IPS DF 6.9 (cell line): ENCODE results near the gene IRS2.

Experiments
- DNase-seq: peaks from one replicate; pipeline ENCODE4 v3.0.0-alpha.2; 2013; ENCODE audit warnings: low read depth, low spot score
- H3K27ac ChIP-seq: one replicate; pipeline ENCODE4 v1.5.1; 2013; ENCODE audit warnings: low read length, control low read depth
- H3K27me3 ChIP-seq: 2 replicates; pipeline ENCODE4 v1.6.1; 2013; ENCODE audit warnings: mild to moderate bottlenecking, low read length; ENCODE audit not compliant: control insufficient read depth, insufficient read depth
- H3K36me3 ChIP-seq: 2 replicates; pipeline ENCODE4 v1.6.1; 2013; ENCODE audit warnings: low read length; ENCODE audit not compliant: control insufficient read depth, insufficient read depth
- H3K4me1 ChIP-seq: 2 replicates; pipeline ENCODE4 v1.6.1; 2013; ENCODE audit warnings: low read length; ENCODE audit not compliant: control insufficient read depth, insufficient read depth
- H3K4me3 ChIP-seq: 2 replicates; pipeline ENCODE4 v1.5.1; 2013; ENCODE audit warnings: mild to moderate bottlenecking, low read length
- H3K9me3 ChIP-seq: 2 replicates; pipeline ENCODE4 v1.6.1; 2013; ENCODE audit warnings: low read length, inconsistent platforms; ENCODE audit not compliant: control insufficient read depth, insufficient read depth
- WGBS: extraction: QIAGEN DNeasy Blood & Tissue Kit; methylation state at CpG from one replicate; pipeline ENCODE4 v1.1.7; 2013; ENCODE audit warnings: mixed read lengths, missing lambda C conversion rate; ENCODE audit not compliant: insufficient read length, insufficient coverage; 5-methylcytosine and 5-hydroxymethylcytosine counted together

The IRS2 gene

GRCh38 chr13:109744512-109745051, 41.8 kb downstream of the IRS2 start:
- no peak for DNase-seq
- H3K9me3 ChIP-seq, result no peaks in the 10 kb centered on the region
- no peaks in the 10 kb centered on the region for H3K27me3 ChIP-seq
- H3K4me1 ChIP-seq, result peaks cover 2% of the 10 kb centered on the region; the same call in 1 of the 2 replicates
- no CpG with 5 or more reads among the region's 23 CpGs for WGBS
- H3K4me3 ChIP-seq, result no peak overlapping the region
- H3K36me3 ChIP-seq, result no peaks in the 10 kb centered on the region
- H3K27ac ChIP-seq, result no peak overlapping the region

DNA sequence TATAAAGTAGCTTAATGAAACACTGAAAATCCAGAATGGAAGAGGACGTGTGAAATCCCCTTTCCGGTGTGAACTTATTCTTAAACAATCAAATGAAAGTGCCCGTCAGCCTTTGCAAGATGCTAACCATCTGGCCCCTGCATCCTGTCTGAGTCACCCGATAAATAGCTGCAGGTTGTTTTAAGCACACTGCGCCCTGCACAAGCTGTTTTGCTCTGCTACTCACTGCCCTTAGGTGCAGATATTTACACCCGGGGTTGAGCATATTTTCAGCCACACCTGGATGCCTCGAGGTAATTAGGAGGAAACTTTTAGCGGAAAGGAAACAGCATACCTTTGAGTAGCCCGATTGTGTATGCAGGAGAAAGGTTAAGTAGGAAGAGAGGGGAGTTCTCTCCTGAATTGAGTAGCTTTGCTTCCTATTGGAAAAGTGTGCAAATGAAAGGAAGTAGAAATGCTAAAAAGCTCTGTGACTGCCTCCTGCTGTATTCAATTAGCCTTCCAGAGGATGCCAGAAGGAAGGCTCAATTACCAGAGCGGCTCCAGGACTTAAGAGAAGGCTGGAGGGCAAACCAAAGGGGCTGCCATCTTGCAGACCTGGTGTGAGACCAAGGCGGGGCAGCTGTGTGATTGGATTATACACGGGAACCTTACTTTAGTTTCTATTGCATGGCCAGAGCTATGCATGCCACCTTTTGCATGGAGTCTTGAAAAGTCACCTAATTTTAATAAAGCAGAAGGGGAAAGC, 42.5 kb downstream of the IRS2 start:
- Histone ChIP-seq H3K4me1 (peaks cover 2% of the 10 kb centered on the region; the same call in 1 of the 2 replicates), H3K27ac (no peak overlapping the region), H3K4me3 (no peak overlapping the region), H3K36me3 (no peaks in the 10 kb centered on the region), H3K9me3 (no peaks in the 10 kb centered on the region), H3K27me3 (no peaks in the 10 kb centered on the region)
- no peak for DNase-seq
- WGBS, result no CpG with 5 or more reads among the region's 12 CpGs

DNA sequence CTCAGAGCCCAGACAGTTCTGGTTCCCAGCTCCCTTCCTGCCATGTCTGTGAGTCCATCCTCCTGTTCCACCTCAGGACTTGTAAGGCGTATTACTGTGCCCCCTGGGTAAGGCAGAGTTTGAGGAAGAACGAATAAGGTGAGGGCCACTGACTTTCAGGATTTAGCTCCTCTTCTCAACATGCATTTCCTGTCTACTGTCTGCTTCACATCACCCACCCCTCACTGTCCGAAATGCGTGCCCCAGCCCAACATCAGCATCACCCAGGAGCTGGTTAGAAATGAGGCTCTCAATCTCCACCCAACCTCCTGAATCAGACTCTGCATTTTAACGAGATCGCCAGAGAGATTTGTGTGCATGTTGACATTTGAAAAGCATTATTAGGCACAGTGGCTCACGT, 44.4 kb downstream of the IRS2 start:
- no CpG with 5 or more reads among the region's 7 CpGs for WGBS
- Histone ChIP-seq H3K4me3 (no peak overlapping the region; the same call in 1 of the 2 replicates), H3K27me3 (no peaks in the 10 kb centered on the region), H3K9me3 (no peaks in the 10 kb centered on the region), H3K36me3 (no peaks in the 10 kb centered on the region), H3K4me1 (peaks cover 2% of the 10 kb centered on the region; the same call in 1 of the 2 replicates), H3K27ac (no peak overlapping the region)
- no peak for DNase-seq

DNA sequence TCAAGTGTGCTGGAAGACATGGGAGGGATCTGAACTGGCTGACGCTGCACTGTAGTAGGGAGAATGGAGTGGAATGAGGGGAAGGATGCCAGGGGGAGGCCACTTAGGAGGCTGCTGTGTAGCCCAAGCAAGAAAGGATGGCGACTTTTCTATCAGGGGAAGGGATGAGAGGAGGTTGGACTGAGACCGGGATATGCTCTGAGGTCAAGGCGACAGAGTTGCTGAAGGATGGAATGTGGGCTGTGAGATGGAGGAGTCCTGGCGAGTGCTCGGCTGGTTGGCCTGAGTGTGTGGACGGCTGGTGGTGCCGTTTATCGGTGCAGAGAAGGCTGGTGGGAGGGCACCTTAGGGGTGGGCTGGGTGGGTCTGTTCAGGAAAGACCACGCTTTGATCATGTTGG, 45.7 kb downstream of the IRS2 start:
- H3K4me3 ChIP-seq, result no peak overlapping the region
- no peak for DNase-seq
- H3K27me3 ChIP-seq, result no peaks in the 10 kb centered on the region
- no peak overlapping the region for H3K27ac ChIP-seq
- H3K9me3 ChIP-seq, result no peaks in the 10 kb centered on the region
- no CpG with 5 or more reads among the region's 10 CpGs for WGBS
- no peaks in the 10 kb centered on the region for H3K36me3 ChIP-seq
- peaks cover 2% of the 10 kb centered on the region; the same call in 1 of the 2 replicates for H3K4me1 ChIP-seq

- Histone ChIP-seq H3K36me3 (no peaks in the 10 kb centered on the region), H3K4me3 (no peak overlapping the region), H3K9me3 (no peaks in the 10 kb centered on the region), H3K27ac (no peak overlapping the region), H3K4me1 (peaks cover 2% of the 10 kb centered on the region; the same call in 1 of the 2 replicates), H3K27me3 (no peaks in the 10 kb centered on the region)
- WGBS, result no CpG with 5 or more reads among the region's 9 CpGs
- no peak for DNase-seq
Observed at GRCh38 chr13:109740121-109740520, 46.3 kb downstream of the IRS2 start.

GRCh38 chr13:109738298-109738746, 48.1 kb downstream of the IRS2 start:
- H3K9me3 ChIP-seq, result no peaks in the 10 kb centered on the region
- H3K4me1 ChIP-seq, result no peaks in the 10 kb centered on the region
- H3K27me3 ChIP-seq, result no peaks in the 10 kb centered on the region
- no peaks in the 10 kb centered on the region for H3K36me3 ChIP-seq
- WGBS, result no CpG with 5 or more reads among the region's 14 CpGs
- H3K4me3 ChIP-seq, result no peak overlapping the region
- H3K27ac ChIP-seq, result no peak overlapping the region
- DNase-seq, result no peak

- Histone ChIP-seq H3K9me3 (no peaks in the 10 kb centered on the region), H3K27ac (no peak overlapping the region), H3K4me3 (no peak overlapping the region), H3K4me1 (no peaks in the 10 kb centered on the region), H3K27me3 (no peaks in the 10 kb centered on the region), H3K36me3 (no peaks in the 10 kb centered on the region)
- WGBS, result no CpG with 5 or more reads among the region's 5 CpGs
- DNase-seq, result no peak
Observed at GRCh38 chr13:109737606-109738005, 48.8 kb downstream of the IRS2 start.

GRCh38 chr13:109737046-109737573, 49.3 kb downstream of the IRS2 start:
- WGBS, result no CpG with 5 or more reads among the region's 13 CpGs
- DNase-seq, result no peak
- Histone ChIP-seq H3K4me1 (no peaks in the 10 kb centered on the region), H3K27me3 (no peaks in the 10 kb centered on the region), H3K9me3 (no peaks in the 10 kb centered on the region), H3K27ac (no peak overlapping the region), H3K36me3 (no peaks in the 10 kb centered on the region), H3K4me3 (no peak overlapping the region)

GRCh38 chr13:109735436-109735966, 50.9 kb downstream of the IRS2 start:
- Histone ChIP-seq H3K4me1 (no peaks in the 10 kb centered on the region), H3K4me3 (no peak overlapping the region), H3K9me3 (no peaks in the 10 kb centered on the region), H3K36me3 (no peaks in the 10 kb centered on the region), H3K27me3 (no peaks in the 10 kb centered on the region), H3K27ac (no peak overlapping the region)
- no peak for DNase-seq
- WGBS, result no CpG with 5 or more reads among the region's 4 CpGs

- WGBS, result no CpG with 5 or more reads among the region's 21 CpGs
- Histone ChIP-seq H3K9me3 (no peaks in the 10 kb centered on the region), H3K36me3 (no peaks in the 10 kb centered on the region), H3K27ac (no peak overlapping the region), H3K27me3 (no peaks in the 10 kb centered on the region), H3K4me3 (no peak overlapping the region), H3K4me1 (no peaks in the 10 kb centered on the region)
- no peak for DNase-seq
Observed at GRCh38 chr13:109734002-109734785, 52.2 kb downstream of the IRS2 start.
